ENCODE results near the gene TUSC1. TPM values are rescaled to one million over a fixed set of nuclear protein-coding genes. Genes with fewer than 3 reads are reported as not detected.

The TUSC1 gene
- total and polyA plus RNA-seq, 2 of the 8 experiments (the other 6 are each of a cell fraction or from before 2014, with no cell fraction given) = 4.3 to 4.6 TPM

DNA sequence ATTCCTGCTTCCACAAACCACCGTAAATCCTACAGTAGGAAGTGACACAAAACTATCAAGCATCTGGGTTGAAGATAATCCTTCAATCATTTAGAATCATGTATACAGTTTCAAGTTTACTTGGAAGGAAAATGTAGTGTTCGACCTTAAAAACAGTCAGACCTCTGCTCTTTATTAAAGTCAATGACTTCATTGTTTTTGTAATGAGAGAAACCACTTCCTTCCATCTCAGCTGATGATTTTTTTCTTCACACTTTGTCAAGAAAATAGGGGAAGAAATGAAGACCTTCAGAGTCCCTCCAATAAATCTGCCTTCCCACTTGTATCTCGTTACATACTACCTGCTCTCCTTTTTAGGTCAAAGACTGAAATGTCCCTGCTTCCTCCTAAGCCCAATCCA, 30.1 kb downstream of the TUSC1 start (continued):
- TF ChIP-seq SP4 (IDR thresholded peaks at IDR 0.05; ENCODE audit: low read length) (no peak), SP2 (IDR thresholded peaks at IDR 0.05; ENCODE audit: low read length) (no peak), CREB1 (IDR thresholded peaks at IDR 0.05) (no peak), CHD2 (IDR thresholded peaks at IDR 0.05; ENCODE audit: low read length) (no peak), EP300 (IDR thresholded peaks at IDR 0.05; ENCODE audit: borderline replicate concordance in 1 of 2, low read depth in 2 of 2, low read length in 2 of 2) (no peak)
